ENCODE data around the gene LTB.

Gene LTB

DNA sequence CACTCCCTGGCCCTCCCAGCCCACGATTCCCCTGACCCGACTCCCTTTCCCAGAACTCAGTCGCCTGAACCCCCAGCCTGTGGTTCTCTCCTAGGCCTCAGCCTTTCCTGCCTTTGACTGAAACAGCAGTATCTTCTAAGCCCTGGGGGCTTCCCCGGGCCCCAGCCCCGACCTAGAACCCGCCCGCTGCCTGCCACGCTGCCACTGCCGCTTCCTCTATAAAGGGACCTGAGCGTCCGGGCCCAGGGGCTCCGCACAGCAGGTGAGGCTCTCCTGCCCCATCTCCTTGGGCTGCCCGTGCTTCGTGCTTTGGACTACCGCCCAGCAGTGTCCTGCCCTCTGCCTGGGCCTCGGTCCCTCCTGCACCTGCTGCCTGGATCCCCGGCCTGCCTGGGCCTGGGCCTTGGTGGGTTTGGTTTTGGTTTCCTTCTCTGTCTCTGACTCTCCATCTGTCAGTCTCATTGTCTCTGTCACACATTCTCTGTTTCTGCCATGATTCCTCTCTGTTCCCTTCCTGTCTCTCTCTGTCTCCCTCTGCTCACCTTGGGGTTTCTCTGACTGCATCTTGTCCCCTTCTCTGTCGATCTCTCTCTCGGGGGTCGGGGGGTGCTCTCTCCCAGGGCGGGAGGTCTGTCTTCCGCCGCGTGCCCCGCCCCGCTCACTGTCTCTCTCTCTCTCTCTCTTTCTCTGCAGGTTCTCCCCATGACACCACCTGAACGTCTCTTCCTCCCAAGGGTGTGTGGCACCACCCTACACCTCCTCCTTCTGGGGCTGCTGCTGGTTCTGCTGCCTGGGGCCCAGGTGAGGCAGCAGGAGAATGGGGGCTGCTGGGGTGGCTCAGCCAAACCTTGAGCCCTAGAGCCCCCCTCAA is 9.9 kb downstream of the LTB start, which contains the start of gene LTA:
Gene LTA (plus strand): TSS at position 249 of the 871 bp plus-strand sequence. CDS start 454 bp downstream, at position 703.
- no peak for DNase-seq (ENCODE audit: low read depth)
- in situ Hi-C loops (cut with HindIII; ENCODE audit: low sequenced_read_pairs): no loop called here
- H3K4me3 ChIP-seq (ENCODE audit: low read depth, low read length): no peak within 1 kb of the TSS
- TF ChIP-seq, protein P1, sequence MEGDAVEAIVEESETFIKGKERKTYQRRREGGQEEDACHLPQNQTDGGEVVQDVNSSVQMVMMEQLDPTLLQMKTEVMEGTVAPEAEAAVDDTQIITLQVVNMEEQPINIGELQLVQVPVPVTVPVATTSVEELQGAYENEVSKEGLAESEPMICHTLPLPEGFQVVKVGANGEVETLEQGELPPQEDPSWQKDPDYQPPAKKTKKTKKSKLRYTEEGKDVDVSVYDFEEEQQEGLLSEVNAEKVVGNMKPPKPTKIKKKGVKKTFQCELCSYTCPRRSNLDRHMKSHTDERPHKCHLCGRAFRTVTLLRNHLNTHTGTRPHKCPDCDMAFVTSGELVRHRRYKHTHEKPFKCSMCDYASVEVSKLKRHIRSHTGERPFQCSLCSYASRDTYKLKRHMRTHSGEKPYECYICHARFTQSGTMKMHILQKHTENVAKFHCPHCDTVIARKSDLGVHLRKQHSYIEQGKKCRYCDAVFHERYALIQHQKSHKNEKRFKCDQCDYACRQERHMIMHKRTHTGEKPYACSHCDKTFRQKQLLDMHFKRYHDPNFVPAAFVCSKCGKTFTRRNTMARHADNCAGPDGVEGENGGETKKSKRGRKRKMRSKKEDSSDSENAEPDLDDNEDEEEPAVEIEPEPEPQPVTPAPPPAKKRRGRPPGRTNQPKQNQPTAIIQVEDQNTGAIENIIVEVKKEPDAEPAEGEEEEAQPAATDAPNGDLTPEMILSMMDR (IDR thresholded peaks at IDR 0.05; ENCODE audit: low read depth, low read length, missing control alignments): no peak

DNA sequence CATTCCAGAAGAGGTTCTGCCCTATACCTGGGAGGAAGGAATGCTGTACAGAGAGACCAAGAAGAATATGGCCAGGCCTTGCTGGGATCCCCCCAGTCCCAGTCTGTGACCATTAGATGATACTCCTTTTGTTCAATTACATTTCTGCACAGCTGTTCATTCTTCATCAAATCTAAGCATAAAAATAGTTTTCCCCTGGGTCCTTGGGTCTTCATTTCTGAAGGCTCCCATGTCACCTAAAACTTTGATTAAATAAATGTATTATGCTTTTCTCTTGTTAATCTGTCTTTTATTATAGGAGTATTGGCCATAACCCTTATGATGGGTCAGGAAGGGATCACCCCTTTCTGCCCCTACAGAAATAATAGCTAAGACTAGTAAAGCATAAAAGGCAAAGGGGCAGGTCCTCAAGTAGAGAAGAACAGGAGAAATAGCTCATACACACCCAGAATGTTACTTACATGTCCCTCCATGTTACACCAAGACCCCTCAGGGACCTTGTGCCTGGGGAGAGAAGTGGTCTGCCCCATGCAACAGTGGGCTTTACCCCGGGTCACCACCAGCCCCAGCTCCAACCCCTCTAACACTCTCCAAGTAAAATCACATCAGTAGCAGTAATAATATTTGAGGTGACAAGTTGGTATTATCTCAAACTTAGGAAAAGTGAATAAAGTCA is 12.2 kb downstream of the LTB start:
- in situ Hi-C loops (cut with HindIII; ENCODE audit: low sequenced_read_pairs): no loop called here
- TF ChIP-seq, protein P1 (IDR thresholded peaks at IDR 0.05; ENCODE audit: low read depth, low read length, missing control alignments): no peak
- DNase-seq (ENCODE audit: low read depth): no peak
- H3K4me3 ChIP-seq (ENCODE audit: low read depth, low read length): no peak overlapping the region

DNA sequence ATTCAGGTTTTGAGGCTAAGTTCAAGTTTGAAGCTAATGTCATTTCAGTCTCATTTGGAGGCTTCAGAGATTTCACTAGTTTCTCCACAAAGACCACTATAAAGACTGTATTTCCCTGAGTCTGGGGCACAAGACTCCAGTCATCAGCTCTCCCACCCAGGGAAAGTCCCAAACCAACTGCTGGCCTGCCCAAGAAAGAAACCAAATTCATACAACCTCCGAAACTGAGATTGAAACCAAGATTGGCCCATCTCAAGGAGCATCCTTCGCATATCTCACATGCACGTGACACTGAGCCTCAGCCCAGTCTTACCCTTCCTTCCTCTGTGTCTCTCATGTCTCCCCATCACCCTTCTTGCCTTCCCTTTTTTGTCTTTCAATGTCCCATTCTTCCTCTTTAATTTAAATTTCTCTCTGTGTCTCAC is 13.7 kb downstream of the LTB start:
- DNase-seq (ENCODE audit: low read depth): no peak
- in situ Hi-C loops (cut with HindIII; ENCODE audit: low sequenced_read_pairs): no loop called here
- no peak overlapping the region for H3K4me3 ChIP-seq (ENCODE audit: low read depth, low read length)
- TF ChIP-seq, protein P1 (IDR thresholded peaks at IDR 0.05; ENCODE audit: low read depth, low read length, missing control alignments): no peak

DNA sequence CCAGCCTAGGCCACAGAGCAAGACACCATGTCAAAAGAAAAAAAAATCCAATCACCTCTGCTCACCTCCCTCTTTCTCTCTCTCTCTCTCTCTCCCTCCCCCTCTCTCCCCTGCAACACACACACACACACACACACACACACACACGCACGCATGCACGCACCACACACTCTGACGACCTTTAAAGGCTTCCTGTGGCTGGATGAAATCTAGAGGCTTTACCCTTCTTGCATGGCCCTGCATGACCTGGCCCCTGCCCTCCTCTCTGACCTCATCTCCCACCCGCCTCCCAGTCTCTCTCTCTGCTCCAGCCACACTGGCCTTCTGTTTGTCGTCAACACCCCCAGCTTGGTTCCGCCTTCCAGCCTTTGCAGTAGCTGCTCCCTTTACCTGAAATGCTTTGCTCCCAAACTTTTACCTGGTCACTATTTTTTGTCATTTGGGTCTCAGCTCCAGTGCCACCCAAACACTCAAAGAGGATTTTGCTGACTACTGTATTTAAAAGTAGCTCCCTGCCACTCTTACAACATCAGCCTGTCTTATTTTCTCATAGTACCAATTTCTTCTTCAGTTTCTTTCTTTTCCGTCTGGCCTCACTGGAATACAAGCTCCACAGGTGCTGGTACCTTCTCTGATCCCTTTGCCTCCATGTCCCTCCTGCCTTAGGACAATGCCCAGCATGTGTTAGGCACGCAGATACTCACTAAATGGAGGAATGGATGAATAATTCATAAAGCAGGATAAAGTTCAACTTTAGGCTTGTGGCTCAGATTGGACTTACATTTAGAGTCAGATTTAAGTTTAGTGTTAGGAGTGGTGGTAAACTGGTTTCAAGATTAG is 14.5 kb downstream of the LTB start:
- H3K4me3 ChIP-seq (ENCODE audit: low read depth, low read length): no peak overlapping the region
- DNase-seq (ENCODE audit: low read depth): no peak
- TF ChIP-seq, protein P1 (IDR thresholded peaks at IDR 0.05; ENCODE audit: low read depth, low read length, missing control alignments): no peak
- in situ Hi-C loops (cut with HindIII; ENCODE audit: low sequenced_read_pairs): no loop called here

DNA sequence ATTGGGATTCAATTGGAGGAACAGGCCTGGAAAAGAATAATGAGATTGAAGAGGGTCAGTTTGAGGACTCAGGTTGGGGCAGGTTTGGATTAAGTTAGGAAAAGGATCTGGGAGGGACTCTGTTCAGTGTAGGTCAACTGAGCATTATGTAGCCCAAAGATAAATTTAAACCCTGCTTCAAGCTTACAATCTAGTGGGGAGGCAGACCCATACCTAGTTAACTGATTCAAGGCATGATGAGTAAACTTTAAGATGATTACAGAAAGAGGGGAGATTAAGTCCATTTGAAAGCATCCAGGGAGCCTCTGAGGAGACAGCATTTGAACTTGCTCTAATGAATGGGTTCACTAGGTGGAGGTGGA is 21.5 kb downstream of the LTB start:
- TF ChIP-seq, protein P1 (IDR thresholded peaks at IDR 0.05; ENCODE audit: low read depth, low read length, missing control alignments): no peak
- no peak overlapping the region for H3K4me3 ChIP-seq (ENCODE audit: low read depth, low read length)
- in situ Hi-C loops (cut with HindIII; ENCODE audit: low sequenced_read_pairs): no loop called here
- DNase-seq (ENCODE audit: low read depth): no peak
